Measurements from ENCODE around the gene SLC37A1. TPM values are rescaled to one million over a fixed set of nuclear protein-coding genes. Genes with fewer than 3 reads are reported as not detected.

The SLC37A1 gene
- total RNA-seq: 2.3 and 2.6 TPM in 2 replicates

DNA sequence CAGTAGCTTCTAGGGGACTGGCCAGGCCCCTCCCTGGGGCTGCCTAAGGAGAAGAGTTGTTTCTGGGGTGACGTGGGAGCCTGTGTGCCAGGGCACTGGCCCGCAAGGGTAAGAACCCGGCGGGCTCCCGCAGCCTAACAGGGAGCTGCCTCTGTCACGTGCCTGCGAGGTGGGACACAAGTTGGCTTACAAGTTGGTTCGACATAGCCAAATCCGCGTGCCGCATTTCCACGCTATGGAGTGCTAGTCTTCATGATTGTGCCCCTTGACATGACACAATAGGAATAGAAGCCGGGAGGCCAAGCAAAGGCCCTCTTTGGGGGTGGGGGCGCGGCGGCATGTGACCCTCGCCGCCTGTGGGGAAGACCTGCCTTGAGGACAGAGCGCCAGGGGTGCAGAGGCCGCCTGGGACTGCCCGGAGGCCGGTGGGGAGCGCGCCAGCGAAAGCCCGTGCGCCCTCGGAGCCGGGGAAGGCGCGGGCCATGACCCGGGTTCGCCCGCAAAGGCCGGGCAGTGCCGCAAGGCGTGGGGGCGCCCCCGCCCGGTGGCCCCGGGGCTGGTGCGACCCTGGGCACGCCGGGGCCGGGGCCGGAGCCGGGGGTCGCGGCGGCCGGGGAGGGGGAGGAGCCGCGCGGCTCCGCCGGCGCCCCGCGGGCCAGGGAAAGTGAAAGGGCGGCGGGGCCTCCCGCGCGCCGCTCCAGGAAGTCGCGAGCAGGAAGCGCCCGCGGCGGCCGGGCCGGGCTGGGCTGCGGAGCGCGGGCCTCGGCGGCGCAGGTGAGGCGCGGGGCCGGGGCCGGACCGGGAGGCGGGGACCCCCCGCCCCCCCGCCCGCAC is at the start of gene SLC37A1:
SLC37A1 (plus strand) TSS at position 702 of the 834 bp plus-strand sequence. CDS start 4,603 bp downstream, outside the sequence.

DNA sequence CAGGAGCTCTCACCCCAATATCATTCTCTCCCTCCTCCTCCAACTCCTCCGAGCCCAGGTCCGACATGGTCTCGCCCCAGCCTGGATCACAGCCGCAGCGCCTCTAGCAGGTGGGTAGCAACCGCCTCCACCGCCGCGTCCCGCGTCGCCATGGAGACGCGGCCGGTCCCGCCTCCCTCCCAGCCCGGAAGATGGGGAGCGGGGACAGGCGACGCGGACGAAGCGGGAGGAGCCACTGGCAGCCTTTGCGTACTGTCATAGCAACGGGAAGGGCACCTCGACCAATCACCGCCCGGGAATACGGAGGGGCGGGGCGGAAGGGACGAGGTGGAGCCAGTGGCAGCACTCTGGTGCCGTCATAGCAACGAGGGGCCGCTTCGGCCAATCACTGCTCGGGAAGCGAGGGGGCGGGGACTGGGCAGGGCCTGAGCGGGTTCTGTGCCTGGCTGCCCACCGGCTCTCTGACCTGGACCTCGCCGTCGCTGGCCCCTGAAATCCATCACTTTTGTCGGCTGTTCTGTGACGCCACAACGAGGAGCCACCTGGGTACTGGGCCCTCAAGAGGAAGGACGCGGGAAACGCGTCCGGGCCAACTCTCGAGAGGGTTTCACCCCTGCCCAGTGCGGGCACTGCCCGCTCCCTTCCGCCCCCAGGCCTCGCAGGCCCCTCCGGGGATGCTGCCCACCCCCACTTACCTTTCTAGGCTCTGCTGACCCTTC is 17.4 kb upstream of the SLC37A1 start, which contains the start of gene RSPH1:
RSPH1 (minus strand) TSS at position 105 of the 719 bp plus-strand sequence; CDS start at position 67, 38 bp downstream.

Other genes starting within 250 kb of the SLC37A1 start
- 0.17 and 0.29 TPM in 2 replicates for gene TFF3, start 198.4 kb upstream of the SLC37A1 start, total RNA-seq
- not detected in 2 replicates for gene TFF2, start 162.9 kb upstream of the SLC37A1 start, total RNA-seq
- not detected in 2 replicates for gene TFF1, start 147.3 kb upstream of the SLC37A1 start, total RNA-seq
- not detected in 2 replicates for gene TMPRSS3, start 117.8 kb upstream of the SLC37A1 start, total RNA-seq
- not detected in 2 replicates for gene UBASH3A, start 110.0 kb upstream of the SLC37A1 start, total RNA-seq
- gene RSPH1, start 17.6 kb upstream of the SLC37A1 start, total RNA-seq: 0.15 and 0.17 TPM in 2 replicates
- gene PDE9A, start 139.8 kb downstream of the SLC37A1 start, total RNA-seq: 0.15 and 0.50 TPM in 2 replicates

All from smooth muscle cell of trachea (primary cell).